ENCODE data around the gene TBC1D17. TPM values are rescaled to one million over a fixed set of nuclear protein-coding genes. Genes with fewer than 3 reads are reported as not detected.
A peak's percentile ranks its signal among the peaks of the same experiment; 100 is the strongest.

TBC1D17 gene
- total and polyA plus RNA-seq, 2 of the 13 experiments (the other 11 are each of a cell fraction or from before 2014, with no cell fraction given): 9.7 to 16.9 TPM

GRCh38 chr19:49869484-49870308 is 7.8 kb upstream of the TBC1D17 start (continued):
- 0 out of 2 replicates have a peak, but pooled peaks have one; percentile 51 for TF ChIP-seq ZNF609 (CRISPR knock-in tag; IDR thresholded peaks at IDR 0.05; ENCODE audit: borderline replicate concordance)
- TF ChIP-seq RXRB (CRISPR knock-in tag; IDR thresholded peaks at IDR 0.05; ENCODE audit: borderline replicate concordance): peak; percentile 43; the same call in 1 of the 2 replicates
- no peak for TF ChIP-seq ZFAT (CRISPR knock-in tag; conservative IDR thresholded peaks at IDR 0.05)
- peak; percentile 85; the same call in 1 of the 2 replicates for TF ChIP-seq ZNF367 (CRISPR knock-in tag; IDR thresholded peaks at IDR 0.05; ENCODE audit: borderline replicate concordance)
- TF ChIP-seq NRL (CRISPR knock-in tag; IDR thresholded peaks at IDR 0.05; ENCODE audit: borderline replicate concordance): 0 out of 2 replicates have a peak, but pooled peaks have one; percentile 35
- no peak for TF ChIP-seq ATF7-NPFF (CRISPR knock-in tag; IDR thresholded peaks at IDR 0.05; ENCODE audit: low read depth)
- no peak for TF ChIP-seq FOXJ3 (CRISPR knock-in tag; IDR thresholded peaks at IDR 0.05; ENCODE audit: borderline replicate concordance)
- TF ChIP-seq NCOA2 (CRISPR knock-in tag; IDR thresholded peaks at IDR 0.05): no peak
- peak in 1 of 2 experiments; percentile 42; a peak in 1 of 4 replicates for TF ChIP-seq HMGXB4 (CRISPR knock-in tag; IDR thresholded peaks at IDR 0.05; ENCODE audit: borderline replicate concordance in 1 of 2, low read depth in 1 of 2)
- no peak for TF ChIP-seq MTERF4 (CRISPR knock-in tag; IDR thresholded peaks at IDR 0.05)
- no peak for TF ChIP-seq ZHX1 (CRISPR knock-in tag; IDR thresholded peaks at IDR 0.05; ENCODE audit: low read depth)
- TF ChIP-seq ZNF121 (CRISPR knock-in tag; IDR thresholded peaks at IDR 0.05): no peak
- TF ChIP-seq ZC3H4 (CRISPR knock-in tag; IDR thresholded peaks at IDR 0.05; ENCODE audit: borderline replicate concordance): no peak
- peak; percentile 88 for TF ChIP-seq ZNF280B (CRISPR knock-in tag; IDR thresholded peaks at IDR 0.05; ENCODE audit: borderline replicate concordance)
